ENCODE results near the gene TPM1.
A peak's percentile ranks its signal among the peaks of the same experiment; 100 is the strongest.
"Not testable (repeated sequence)": the region's sequence is repeated elsewhere in the genome, so short reads cannot be mapped to it uniquely, and the experiment has no call there.

TPM1 gene

GRCh38 chr15:63075984-63076713, 33.6 kb downstream of the TPM1 start:
- no peak for DNase-seq

GRCh38 chr15:63076714-63077046, 34.1 kb downstream of the TPM1 start:
- no peak for DNase-seq

GRCh38 chr15:63077952-63078351, 35.4 kb downstream of the TPM1 start:
- no peak for DNase-seq

- no peak for DNase-seq
Measured at GRCh38 chr15:63079947-63080626, 37.5 kb downstream of the TPM1 start.

- DNase-seq = peak; percentile 50
Measured at GRCh38 chr15:63080634-63081250, 38.2 kb downstream of the TPM1 start.

- DNase-seq = no peak
Measured at GRCh38 chr15:63082366-63082765, 39.8 kb downstream of the TPM1 start.

- DNase-seq = no peak
Measured at GRCh38 chr15:63083044-63083443, 40.5 kb downstream of the TPM1 start.

- DNase-seq = no peak
Measured at GRCh38 chr15:63083541-63083940, 41.0 kb downstream of the TPM1 start.

- no peak for DNase-seq
Measured at GRCh38 chr15:63084806-63085205, 42.3 kb downstream of the TPM1 start.

- DNase-seq = no peak
Measured at GRCh38 chr15:63085289-63085688, 42.7 kb downstream of the TPM1 start.

- no peak for DNase-seq
Measured at GRCh38 chr15:63086271-63086670, 43.7 kb downstream of the TPM1 start.

- no peak for DNase-seq
Measured at GRCh38 chr15:63086947-63087346, 44.4 kb downstream of the TPM1 start.

- DNase-seq = no peak
Measured at GRCh38 chr15:63088533-63089245, 46.1 kb downstream of the TPM1 start.

- peak; percentile 46 for DNase-seq
Measured at GRCh38 chr15:63089260-63090043, 46.9 kb downstream of the TPM1 start.

- DNase-seq = no peak
Measured at GRCh38 chr15:63090472-63090871, 47.9 kb downstream of the TPM1 start.

GRCh38 chr15:63090887-63091286, 48.3 kb downstream of the TPM1 start:
- no peak for DNase-seq

- DNase-seq = no peak
Measured at GRCh38 chr15:63091679-63092446, 49.3 kb downstream of the TPM1 start.

- DNase-seq = peak; percentile 36
Measured at GRCh38 chr15:63093486-63094205, 51.1 kb downstream of the TPM1 start.

GRCh38 chr15:63094495-63094931, 52.0 kb downstream of the TPM1 start:
- no peak for DNase-seq

- no peak for DNase-seq
Measured at GRCh38 chr15:63096178-63096577, 53.6 kb downstream of the TPM1 start.

- not testable (repeated sequence) for DNase-seq
Measured at GRCh38 chr15:63098901-63099300, 56.4 kb downstream of the TPM1 start.
